Nephron progenitor cell (in vitro differentiated cells): ENCODE data around the gene FBXL17.

ENCODE experiments used
- DNase-seq: peaks from one replicate; pipeline ENCODE4 v3.0.0; 2021
- H3K27ac Mint-ChIP-seq: 2 replicates; pipeline ENCODE4 v1.8.0; 2021; ENCODE audit warnings: mild to moderate bottlenecking, moderate library complexity, mixed read lengths
- H3K27me3 Mint-ChIP-seq: 2 replicates; pipeline ENCODE4 v1.8.0; 2021; ENCODE audit warnings: mild to moderate bottlenecking, low read depth, mixed read lengths; ENCODE audit not compliant: poor library complexity
- H3K36me3 Mint-ChIP-seq: 2 replicates; pipeline ENCODE4 v1.8.0; 2021; ENCODE audit warnings: low read depth, mixed read lengths
- H3K4me1 Mint-ChIP-seq: 2 replicates; pipeline ENCODE4 v1.8.0; 2021; ENCODE audit warnings: mixed read lengths
- H3K4me3 Mint-ChIP-seq: 2 replicates; pipeline ENCODE4 v1.8.0; 2021; ENCODE audit warnings: mild to moderate bottlenecking, moderate library complexity, mixed read lengths
- H3K9me3 Mint-ChIP-seq: 2 replicates; pipeline ENCODE4 v1.8.0; 2021; ENCODE audit warnings: mild to moderate bottlenecking, moderate library complexity, mixed read lengths
- TF ChIP-seq, protein P1 (sequence below): fragments of 200-600 bp; sonication (generic); IDR thresholded peaks from 2 replicates; pipeline ENCODE4 v1.5.0; 2021; ENCODE audit warnings: antibody characterized with exemption

FBXL17 gene

DNA sequence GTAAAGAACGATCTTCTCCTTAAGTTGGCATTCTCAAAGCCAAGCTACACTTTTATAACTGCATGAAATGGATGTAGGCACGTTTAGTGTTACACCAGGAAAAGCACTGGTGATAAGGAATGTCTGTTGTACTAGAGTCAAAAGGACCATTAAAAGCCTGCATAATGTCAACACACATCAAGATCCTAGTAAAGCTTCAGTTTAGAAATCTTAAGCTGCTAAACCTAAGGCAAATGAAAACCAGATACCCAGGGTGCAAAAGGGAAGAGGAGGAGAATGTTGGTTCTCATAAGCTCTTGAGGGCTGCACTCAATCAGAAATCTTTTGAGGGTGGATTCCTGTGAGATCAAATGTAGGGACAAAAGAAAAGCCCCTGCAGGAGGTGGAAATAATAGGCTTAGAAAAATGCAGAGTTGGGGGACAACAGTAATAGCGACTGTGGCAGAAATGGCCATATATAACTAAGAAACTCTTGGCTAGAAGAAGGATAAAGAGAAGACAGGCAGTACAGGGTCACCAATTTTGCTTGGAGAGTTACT lies 148.2 kb downstream of the FBXL17 start:
- Mint-ChIP-seq H3K27me3 (no peaks in the 10 kb centered on the region), H3K9me3 (peaks cover 15% of the 10 kb centered on the region), H3K4me1 (no peaks in the 10 kb centered on the region), H3K27ac (no peak overlapping the region), H3K36me3 (peaks cover 21% of the 10 kb centered on the region), H3K4me3 (no peak overlapping the region)
- DNase-seq = no peak
- TF ChIP-seq, protein P1, sequence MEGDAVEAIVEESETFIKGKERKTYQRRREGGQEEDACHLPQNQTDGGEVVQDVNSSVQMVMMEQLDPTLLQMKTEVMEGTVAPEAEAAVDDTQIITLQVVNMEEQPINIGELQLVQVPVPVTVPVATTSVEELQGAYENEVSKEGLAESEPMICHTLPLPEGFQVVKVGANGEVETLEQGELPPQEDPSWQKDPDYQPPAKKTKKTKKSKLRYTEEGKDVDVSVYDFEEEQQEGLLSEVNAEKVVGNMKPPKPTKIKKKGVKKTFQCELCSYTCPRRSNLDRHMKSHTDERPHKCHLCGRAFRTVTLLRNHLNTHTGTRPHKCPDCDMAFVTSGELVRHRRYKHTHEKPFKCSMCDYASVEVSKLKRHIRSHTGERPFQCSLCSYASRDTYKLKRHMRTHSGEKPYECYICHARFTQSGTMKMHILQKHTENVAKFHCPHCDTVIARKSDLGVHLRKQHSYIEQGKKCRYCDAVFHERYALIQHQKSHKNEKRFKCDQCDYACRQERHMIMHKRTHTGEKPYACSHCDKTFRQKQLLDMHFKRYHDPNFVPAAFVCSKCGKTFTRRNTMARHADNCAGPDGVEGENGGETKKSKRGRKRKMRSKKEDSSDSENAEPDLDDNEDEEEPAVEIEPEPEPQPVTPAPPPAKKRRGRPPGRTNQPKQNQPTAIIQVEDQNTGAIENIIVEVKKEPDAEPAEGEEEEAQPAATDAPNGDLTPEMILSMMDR = no peak

DNA sequence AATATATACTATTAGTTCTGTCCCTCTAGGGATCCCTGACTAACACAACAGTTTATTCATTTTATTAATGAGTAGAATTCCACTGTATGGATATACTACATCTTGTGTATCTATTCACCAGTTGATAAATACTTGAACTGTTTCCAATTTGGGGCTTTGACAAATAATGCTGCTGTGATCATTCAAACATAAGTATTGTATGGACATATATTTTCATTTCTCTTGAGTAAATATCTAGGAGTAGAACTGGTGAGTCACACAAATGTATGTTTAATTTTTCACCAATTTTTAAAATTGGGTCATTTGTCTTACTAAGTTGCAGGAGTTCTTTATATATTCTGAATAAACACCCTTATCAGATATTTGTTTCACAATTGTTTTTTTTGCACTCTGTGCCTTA lies 149.1 kb downstream of the FBXL17 start:
- H3K27ac Mint-ChIP-seq = no peak overlapping the region
- H3K27me3 Mint-ChIP-seq = no peaks in the 10 kb centered on the region
- no peak overlapping the region for H3K4me3 Mint-ChIP-seq
- peaks cover 3% of the 10 kb centered on the region for H3K4me1 Mint-ChIP-seq
- TF ChIP-seq, protein P1 = no peak
- H3K9me3 Mint-ChIP-seq = peaks cover 16% of the 10 kb centered on the region
- H3K36me3 Mint-ChIP-seq = peaks cover 21% of the 10 kb centered on the region
- DNase-seq = no peak

DNA sequence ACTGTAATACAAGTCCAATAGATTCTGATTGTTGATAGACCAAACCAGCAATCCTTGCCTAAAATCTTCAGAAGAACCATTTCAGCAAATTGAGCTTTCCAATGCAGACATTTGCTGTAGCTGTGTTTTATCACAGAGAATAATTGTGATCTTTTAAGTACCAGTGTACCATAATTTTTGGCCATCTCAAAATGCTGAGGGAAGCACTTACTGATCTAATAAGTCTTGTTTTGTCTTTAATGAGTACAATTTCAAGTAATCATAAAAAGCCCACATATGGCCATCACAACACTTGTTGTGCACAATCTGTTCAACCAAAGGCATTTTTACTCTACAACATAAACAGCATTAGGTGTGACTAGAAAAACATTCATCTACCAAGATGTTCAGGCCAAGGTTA lies 159.9 kb downstream of the FBXL17 start:
- H3K27ac Mint-ChIP-seq = no peak overlapping the region
- no peak overlapping the region for H3K4me3 Mint-ChIP-seq
- DNase-seq = no peak
- peaks cover 6% of the 10 kb centered on the region for H3K9me3 Mint-ChIP-seq
- H3K36me3 Mint-ChIP-seq = peaks cover 38% of the 10 kb centered on the region
- TF ChIP-seq, protein P1 = no peak
- H3K4me1 Mint-ChIP-seq = no peaks in the 10 kb centered on the region
- no peaks in the 10 kb centered on the region for H3K27me3 Mint-ChIP-seq

DNA sequence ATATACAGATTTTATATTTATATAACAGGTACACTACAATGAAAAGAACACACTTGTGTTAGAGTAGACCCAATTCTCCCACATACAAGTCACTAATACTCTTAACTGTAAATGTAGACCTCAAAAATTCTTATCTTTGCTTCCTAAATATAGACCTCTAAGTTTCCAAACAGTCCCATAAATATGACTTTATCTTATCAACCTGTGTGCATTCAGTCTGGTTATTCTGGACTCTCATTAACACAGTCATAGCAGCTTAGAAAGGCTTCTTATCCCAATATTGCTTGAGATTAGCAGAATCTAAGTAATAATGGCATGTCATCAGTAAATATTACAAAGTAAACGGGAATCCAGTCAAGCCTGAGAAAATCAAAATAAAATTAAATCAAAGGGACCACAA lies 161.1 kb downstream of the FBXL17 start:
- peaks cover 45% of the 10 kb centered on the region for H3K36me3 Mint-ChIP-seq
- H3K27me3 Mint-ChIP-seq = no peaks in the 10 kb centered on the region
- TF ChIP-seq, protein P1 = no peak
- peaks cover 7% of the 10 kb centered on the region for H3K9me3 Mint-ChIP-seq
- H3K4me1 Mint-ChIP-seq = no peaks in the 10 kb centered on the region
- no peak for DNase-seq
- no peak overlapping the region for H3K4me3 Mint-ChIP-seq
- H3K27ac Mint-ChIP-seq = no peak overlapping the region

DNA sequence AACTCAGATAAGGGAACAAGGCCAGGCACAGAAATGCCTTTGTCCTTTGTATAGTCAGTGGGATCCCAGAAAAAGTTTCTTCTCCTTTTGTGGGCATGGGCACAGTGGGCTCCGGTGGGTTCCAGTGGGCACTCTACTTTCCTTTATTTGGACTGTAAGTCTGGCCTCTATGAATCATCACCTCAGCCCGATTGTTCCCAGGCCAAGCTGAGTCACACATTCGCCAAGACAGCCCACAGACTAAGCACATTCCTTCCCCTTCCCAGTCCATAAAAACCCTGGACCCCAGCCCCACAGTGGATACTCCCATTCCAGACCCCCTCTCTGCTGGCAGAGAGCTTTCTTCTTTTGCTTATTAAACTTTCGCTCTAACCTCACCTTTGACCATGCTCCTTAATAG lies 165.0 kb downstream of the FBXL17 start:
- H3K27ac Mint-ChIP-seq = peak overlapping the region; percentile 35
- no peak overlapping the region for H3K4me3 Mint-ChIP-seq
- peaks cover 45% of the 10 kb centered on the region for H3K36me3 Mint-ChIP-seq
- no peaks in the 10 kb centered on the region for H3K4me1 Mint-ChIP-seq
- peaks cover 19% of the 10 kb centered on the region for H3K9me3 Mint-ChIP-seq
- no peaks in the 10 kb centered on the region for H3K27me3 Mint-ChIP-seq
- TF ChIP-seq, protein P1 = no peak
- DNase-seq = no peak

DNA sequence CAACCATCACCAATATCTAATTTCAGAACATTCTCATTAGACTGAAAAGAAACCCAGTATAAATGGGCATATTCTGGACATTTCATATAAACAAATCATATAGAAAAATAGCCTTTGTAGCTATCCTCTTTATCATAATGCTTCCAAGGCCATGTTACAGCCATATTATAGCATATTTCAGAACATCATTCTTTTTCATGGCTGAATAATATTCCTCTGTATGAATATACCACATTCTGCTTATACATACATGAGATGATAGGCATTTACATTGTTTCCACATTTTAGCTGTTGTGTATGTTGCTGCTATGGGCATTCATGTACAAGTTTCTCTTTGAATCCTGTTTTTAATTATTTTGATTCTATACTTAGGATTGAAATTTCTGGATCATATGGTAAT lies 167.0 kb downstream of the FBXL17 start:
- Mint-ChIP-seq H3K4me1 (no peaks in the 10 kb centered on the region), H3K27me3 (no peaks in the 10 kb centered on the region), H3K27ac (no peak overlapping the region), H3K4me3 (no peak overlapping the region), H3K9me3 (peaks cover 19% of the 10 kb centered on the region), H3K36me3 (peaks cover 33% of the 10 kb centered on the region)
- TF ChIP-seq, protein P1 = no peak
- no peak for DNase-seq
